H1 (cell line): ENCODE data around the gene TMEM271. TPM values are rescaled to one million over a fixed set of nuclear protein-coding genes. Genes with fewer than 3 reads are reported as not detected.

Experiments used
- ATF3 ChIP-seq: IDR thresholded peaks from 2 replicates; pipeline ENCODE4 v1.6.1; 2011; ENCODE audit warnings: low read depth, mild to moderate bottlenecking, low read length; ENCODE audit not compliant: insufficient read depth
- CEBPB ChIP-seq: IDR thresholded peaks from 2 replicates; pipeline ENCODE4 v1.6.1; 2012; ENCODE audit warnings: low read depth, low read length
- CHD1 ChIP-seq: IDR thresholded peaks from 2 replicates; pipeline ENCODE4 v1.6.1; 2012; ENCODE audit warnings: low read depth, low read length, improper control_type of control experiment
- HDAC6 ChIP-seq: IDR thresholded peaks from one replicate; pipeline ENCODE4 v1.7.1; 2012; ENCODE audit warnings: low read depth, mild to moderate bottlenecking, inconsistent platforms, low read length, moderate library complexity
- KDM1A ChIP-seq: fragments of 200-600, 300-600 bp; sonication (generic); IDR thresholded peaks from 2 replicates; pipeline ENCODE4 v1.7.1; 2016; ENCODE audit warnings: mild to moderate bottlenecking, low read length, borderline replicate concordance
- SAP30 ChIP-seq: fragments of 300-600 bp; sonication (generic); IDR thresholded peaks from 2 replicates; pipeline ENCODE4 v1.7.1; 2012; ENCODE audit warnings: low read length, moderate library complexity, mild to moderate bottlenecking, inconsistent platforms; ENCODE audit not compliant: insufficient read depth, insufficient replicate concordance
- SP1 ChIP-seq: IDR thresholded peaks from 2 replicates; pipeline ENCODE4 v1.6.1; 2011; ENCODE audit warnings: low read depth, low read length
- SRF ChIP-seq: IDR thresholded peaks from 2 replicates; pipeline ENCODE4 v1.6.1; 2011; ENCODE audit warnings: mild to moderate bottlenecking, low read depth, low read length, moderate library complexity
- polyA plus RNA-seq, 7 experiments: library from polyadenylated mRNA; depleted of rRNA in 3 of 7; stranded (reverse) in 5 of 7; unstranded in 2 of 7; fragments of >200 nt in 5 of 7; fragments of 200-250 nt in 2 of 7; gene quantifications; 1 replicate in 5 of 7; 2 replicates in 1 of 7; 4 replicates in 1 of 7; pipeline versions ENCODE4 v1.2.1 to v1.2.3, GENCODE V29; 2011 to 2013; ENCODE audit warnings: missing spikeins in 2 of 7, mixed read lengths in 2 of 7
- total RNA-seq: library from RNA; stranded (reverse); fragmentation: NEBNext Ultra II Directional; extraction: Animal tissue kit (Norgen Biotek cat#: 25700); gene quantifications from 2 replicates; pipeline ENCODE4 v1.2.1, GENCODE V29; 2021

TMEM271 gene
- total and polyA plus RNA-seq, 2 of the 8 experiments (the other 6 are each of a cell fraction or from before 2014, with no cell fraction given), result 0.08 to 0.35 TPM

- no peak for TF ChIP-seq ATF3
- TF ChIP-seq KDM1A, result no peak; the same call in 1 of the 2 replicates
- TF ChIP-seq HDAC6, result no peak
- TF ChIP-seq SRF, result no peak
- no peak for TF ChIP-seq SAP30
- TF ChIP-seq SP1, result no peak
- TF ChIP-seq CEBPB, result no peak
- TF ChIP-seq CHD1, result no peak
Measured at GRCh38 chr4:541271-541670, 34.8 kb downstream of the TMEM271 start (continued).
